Testis (tissue), 3 donors: ENCODE data around the gene ADAMTSL2. TPM values are rescaled to one million over a fixed set of nuclear protein-coding genes. Genes with fewer than 3 reads are reported as not detected.

Source experiments
- DNase-seq: peaks from one replicate; pipeline ENCODE4 v3.0.0-alpha.2; 2019
- H3K27ac ChIP-seq, 2 donors: fragments of 200-600 bp; sonication (generic); one replicate each; pipeline ENCODE4 v1.5.1; 2019
- H3K27me3 ChIP-seq: fragments of 200-600 bp; sonication (generic); one replicate; pipeline ENCODE4 v1.5.1; 2019
- H3K36me3 ChIP-seq: fragments of 200-600 bp; sonication (generic); one replicate; pipeline ENCODE4 v1.5.1; 2017; ENCODE audit warnings: low read depth; ENCODE audit errors: missing control alignments
- H3K4me1 ChIP-seq: fragments of 200-600 bp; sonication (generic); one replicate; pipeline ENCODE4 v1.5.1; 2019
- H3K4me3 ChIP-seq, 2 donors: fragments of 200-600 bp; sonication (generic); one replicate each; pipeline ENCODE4 v1.5.1; 2017 to 2019
- H3K9me3 ChIP-seq: fragments of 200-600 bp; sonication (generic); one replicate; pipeline ENCODE4 v1.5.1; 2017
- CTCF ChIP-seq, 3 experiments: fragments of 450-650 bp in 2 of 3; fragments of 200-600 bp in 1 of 3; sonication (generic) in 1 of 3; IDR thresholded peaks; one replicate each; pipeline ENCODE4 v1.5.1; 2016 to 2019; ENCODE audit warnings: antibody characterized with exemption in 3 of 3, mild to moderate bottlenecking in 2 of 3, moderate library complexity in 1 of 3
- POLR2A ChIP-seq: fragments of 450-650 bp; IDR thresholded peaks from one replicate; pipeline ENCODE4 v1.6.1; 2017; ENCODE audit warnings: antibody characterized with exemption, mild to moderate bottlenecking, moderate library complexity
- WGBS, 2 donors: methylation state at CpG; one replicate each; pipeline ENCODE4 v1.1.5; 2018; 5-methylcytosine and 5-hydroxymethylcytosine counted together
- intact Hi-C: fragments of 100-400 bp; cut with DNase I; formaldehyde crosslinking; loops from one replicate; pipeline ENCODE4 v1.15.1; 2023; ENCODE audit warnings: low total_unique reads
- polyA plus RNA-seq: library from polyadenylated mRNA; stranded (reverse); fragments of 350-450 nt; fragmentation: Illumina TruSeq; extraction: RNeasy Lipid Tissue Mini Kit (QIAGEN cat#74804); gene quantifications from one replicate; pipeline ENCODE4 v1.2.3, GENCODE V29; 2014; ENCODE audit warnings: low read depth, low replicate concordance; ENCODE audit not compliant: insufficient read depth
- total RNA-seq, 2 donors: library from RNA; depleted of rRNA; stranded (reverse); fragments of >200 nt; gene quantifications; one replicate each; pipeline ENCODE4 v1.2.3, GENCODE V29; 2016

ADAMTSL2 gene
- total and polyA plus RNA-seq, 3 donors from 2014 or later = 3.8 to 11.1 (median 9.4) TPM

GRCh38 chr9:133569121-133569785 lies 34.7 kb downstream of the ADAMTSL2 start:
- H3K27me3 ChIP-seq = no peaks in the 10 kb centered on the region
- no peak for TF ChIP-seq POLR2A
- no peak for TF ChIP-seq CTCF (IDR thresholded peaks at IDR 0.05)
- DNase-seq = no peak
- WGBS, 2 donors = 91 to 94% methylated on average over 14 of the region's 14 CpGs
- H3K4me3 ChIP-seq = no peak overlapping the region
- H3K27ac ChIP-seq = no peak overlapping the region
- intact Hi-C loops = loop anchor here (5.0 kb wide), 1 partner anchor 52 kb away; no protein-coding TSS in a partner anchor
- H3K4me1 ChIP-seq = peaks cover 25% of the 10 kb centered on the region
- H3K36me3 ChIP-seq = no peaks in the 10 kb centered on the region
- H3K9me3 ChIP-seq = no peaks in the 10 kb centered on the region

GRCh38 chr9:133569891-133570690 lies 35.6 kb downstream of the ADAMTSL2 start:
- 88 to 92% methylated on average over 18 to 36 of the region's 36 CpGs for WGBS, 2 donors
- DNase-seq = no peak
- intact Hi-C loops = loop anchor here (5.0 kb wide), 1 partner anchor 53 kb away; no protein-coding TSS in a partner anchor
- H3K4me1 ChIP-seq = peaks cover 21% of the 10 kb centered on the region
- H3K9me3 ChIP-seq = no peaks in the 10 kb centered on the region
- no peaks in the 10 kb centered on the region for H3K36me3 ChIP-seq
- no peak overlapping the region for H3K27ac ChIP-seq
- H3K27me3 ChIP-seq = no peaks in the 10 kb centered on the region
- TF ChIP-seq POLR2A (no peak), CTCF (IDR thresholded peaks at IDR 0.05) (no peak)
- no peak overlapping the region for H3K4me3 ChIP-seq

GRCh38 chr9:133570691-133571080 lies 36.2 kb downstream of the ADAMTSL2 start:
- H3K27ac ChIP-seq = no peak overlapping the region
- 74 to 90% methylated on average over 15 to 16 of the region's 16 CpGs for WGBS, 2 donors
- no peak overlapping the region for H3K4me3 ChIP-seq
- TF ChIP-seq CTCF (IDR thresholded peaks at IDR 0.05) (no peak), POLR2A (no peak)
- no peaks in the 10 kb centered on the region for H3K9me3 ChIP-seq
- H3K36me3 ChIP-seq = no peaks in the 10 kb centered on the region
- no peaks in the 10 kb centered on the region for H3K27me3 ChIP-seq
- intact Hi-C loops = no loop called here
- no peak for DNase-seq
- H3K4me1 ChIP-seq = peaks cover 16% of the 10 kb centered on the region

- Histone ChIP-seq H3K4me3 (no peak overlapping the region), H3K27ac (no peak overlapping the region), H3K9me3 (no peaks in the 10 kb centered on the region), H3K36me3 (no peaks in the 10 kb centered on the region), H3K27me3 (no peaks in the 10 kb centered on the region), H3K4me1 (peaks cover 9% of the 10 kb centered on the region)
- WGBS, 2 donors = 90 to 91% methylated on average over 8 to 9 of the region's 9 CpGs
- TF ChIP-seq POLR2A (no peak), CTCF (IDR thresholded peaks at IDR 0.05) (no peak)
- DNase-seq = no peak
- intact Hi-C loops = no loop called here
Observed at GRCh38 chr9:133571391-133571890, 36.9 kb downstream of the ADAMTSL2 start.
